HL-60 (cell line): ENCODE results near the gene PCP2.

Experiments
- DNase-seq, 2 experiments: peaks; one replicate each; pipeline ENCODE4 v3.0.0-alpha.2; 2010 to 2020; ENCODE audit warnings: low read depth in 1 of 2, low spot score in 1 of 2
- H3K27ac ChIP-seq: fragments of 250-450 bp; sonication (Bioruptor Pico); replicated peaks from 2 replicates; pipeline ENCODE4 v1.5.1; 2020; ENCODE audit warnings: mild to moderate bottlenecking, moderate library complexity
- H3K27me3 ChIP-seq: fragments of 250-450 bp; sonication (Bioruptor Pico); 2 replicates; pipeline ENCODE4 v1.5.1; 2021; ENCODE audit warnings: mild to moderate bottlenecking, moderate library complexity; ENCODE audit not compliant: insufficient read depth, poor library complexity, severe bottlenecking
- H3K4me3 ChIP-seq: replicated peaks from 2 replicates; pipeline ENCODE4 v1.5.1; 2011; ENCODE audit warnings: mild to moderate bottlenecking, control low read depth, low read length; ENCODE audit not compliant: insufficient read depth
- GABPA ChIP-seq: IDR thresholded peaks from 2 replicates; pipeline ENCODE4 v1.6.1; 2012; ENCODE audit warnings: low read depth
- POLR2AphosphoS5 ChIP-seq: IDR thresholded peaks from 2 replicates; pipeline ENCODE4 v1.6.1; 2012; ENCODE audit warnings: low read depth
- SPI1 ChIP-seq: IDR thresholded peaks from 2 replicates; pipeline ENCODE4 v1.6.1; 2012; ENCODE audit warnings: low read depth, mild to moderate bottlenecking, borderline replicate concordance
- TF ChIP-seq, protein P1 (sequence below): IDR thresholded peaks from 2 replicates; pipeline ENCODE4 v1.6.1; 2012; ENCODE audit warnings: low read depth; ENCODE audit not compliant: insufficient replicate concordance
- TF ChIP-seq, protein P2 (sequence below): IDR thresholded peaks from one replicate; pipeline ENCODE4 v1.5.1; 2011; ENCODE audit warnings: low read length, control low read depth, inconsistent platforms; ENCODE audit not compliant: insufficient read depth

PCP2 gene

DNA sequence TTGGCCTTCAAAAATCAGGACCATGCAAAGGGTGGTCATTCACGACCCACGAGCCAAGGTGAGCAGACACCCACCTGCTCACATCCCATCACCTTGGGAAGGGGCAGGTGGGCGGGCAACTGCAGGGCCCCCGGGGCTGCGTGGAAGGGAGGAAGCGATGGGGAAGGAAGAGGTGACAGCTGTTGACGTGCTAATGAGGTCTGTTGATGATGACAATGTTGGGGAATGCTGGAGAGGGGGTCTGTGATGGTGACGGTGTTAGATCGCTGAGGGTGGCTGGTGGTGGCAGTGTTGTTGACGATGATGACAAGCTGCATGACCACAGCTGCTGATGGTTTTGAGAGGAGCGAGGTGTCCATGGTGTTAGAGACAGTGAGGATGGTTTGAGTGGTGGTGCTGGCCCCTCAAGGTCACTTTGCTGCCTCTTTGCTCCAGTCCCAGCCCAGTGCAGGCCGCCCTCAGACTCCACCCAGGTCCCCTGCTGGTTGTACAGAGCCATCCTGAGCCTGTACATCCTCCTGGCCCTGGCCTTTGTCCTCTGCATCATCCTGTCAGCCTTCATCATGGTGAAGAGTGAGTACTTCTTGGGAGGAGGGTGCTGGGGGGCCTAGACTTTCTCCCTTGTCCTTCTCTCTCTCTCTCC is 44.3 kb upstream of the PCP2 start:
- Histone ChIP-seq H3K27me3 (no peaks in the 10 kb centered on the region), H3K4me3 (peak overlapping the region; percentile 58), H3K27ac (peak overlapping the region; percentile 80)
- TF ChIP-seq GABPA (no peak), SPI1 (no peak), POLR2AphosphoS5 (no peak)
- TF ChIP-seq, protein P1, sequence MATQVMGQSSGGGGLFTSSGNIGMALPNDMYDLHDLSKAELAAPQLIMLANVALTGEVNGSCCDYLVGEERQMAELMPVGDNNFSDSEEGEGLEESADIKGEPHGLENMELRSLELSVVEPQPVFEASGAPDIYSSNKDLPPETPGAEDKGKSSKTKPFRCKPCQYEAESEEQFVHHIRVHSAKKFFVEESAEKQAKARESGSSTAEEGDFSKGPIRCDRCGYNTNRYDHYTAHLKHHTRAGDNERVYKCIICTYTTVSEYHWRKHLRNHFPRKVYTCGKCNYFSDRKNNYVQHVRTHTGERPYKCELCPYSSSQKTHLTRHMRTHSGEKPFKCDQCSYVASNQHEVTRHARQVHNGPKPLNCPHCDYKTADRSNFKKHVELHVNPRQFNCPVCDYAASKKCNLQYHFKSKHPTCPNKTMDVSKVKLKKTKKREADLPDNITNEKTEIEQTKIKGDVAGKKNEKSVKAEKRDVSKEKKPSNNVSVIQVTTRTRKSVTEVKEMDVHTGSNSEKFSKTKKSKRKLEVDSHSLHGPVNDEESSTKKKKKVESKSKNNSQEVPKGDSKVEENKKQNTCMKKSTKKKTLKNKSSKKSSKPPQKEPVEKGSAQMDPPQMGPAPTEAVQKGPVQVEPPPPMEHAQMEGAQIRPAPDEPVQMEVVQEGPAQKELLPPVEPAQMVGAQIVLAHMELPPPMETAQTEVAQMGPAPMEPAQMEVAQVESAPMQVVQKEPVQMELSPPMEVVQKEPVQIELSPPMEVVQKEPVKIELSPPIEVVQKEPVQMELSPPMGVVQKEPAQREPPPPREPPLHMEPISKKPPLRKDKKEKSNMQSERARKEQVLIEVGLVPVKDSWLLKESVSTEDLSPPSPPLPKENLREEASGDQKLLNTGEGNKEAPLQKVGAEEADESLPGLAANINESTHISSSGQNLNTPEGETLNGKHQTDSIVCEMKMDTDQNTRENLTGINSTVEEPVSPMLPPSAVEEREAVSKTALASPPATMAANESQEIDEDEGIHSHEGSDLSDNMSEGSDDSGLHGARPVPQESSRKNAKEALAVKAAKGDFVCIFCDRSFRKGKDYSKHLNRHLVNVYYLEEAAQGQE: no peak
- TF ChIP-seq, protein P2, sequence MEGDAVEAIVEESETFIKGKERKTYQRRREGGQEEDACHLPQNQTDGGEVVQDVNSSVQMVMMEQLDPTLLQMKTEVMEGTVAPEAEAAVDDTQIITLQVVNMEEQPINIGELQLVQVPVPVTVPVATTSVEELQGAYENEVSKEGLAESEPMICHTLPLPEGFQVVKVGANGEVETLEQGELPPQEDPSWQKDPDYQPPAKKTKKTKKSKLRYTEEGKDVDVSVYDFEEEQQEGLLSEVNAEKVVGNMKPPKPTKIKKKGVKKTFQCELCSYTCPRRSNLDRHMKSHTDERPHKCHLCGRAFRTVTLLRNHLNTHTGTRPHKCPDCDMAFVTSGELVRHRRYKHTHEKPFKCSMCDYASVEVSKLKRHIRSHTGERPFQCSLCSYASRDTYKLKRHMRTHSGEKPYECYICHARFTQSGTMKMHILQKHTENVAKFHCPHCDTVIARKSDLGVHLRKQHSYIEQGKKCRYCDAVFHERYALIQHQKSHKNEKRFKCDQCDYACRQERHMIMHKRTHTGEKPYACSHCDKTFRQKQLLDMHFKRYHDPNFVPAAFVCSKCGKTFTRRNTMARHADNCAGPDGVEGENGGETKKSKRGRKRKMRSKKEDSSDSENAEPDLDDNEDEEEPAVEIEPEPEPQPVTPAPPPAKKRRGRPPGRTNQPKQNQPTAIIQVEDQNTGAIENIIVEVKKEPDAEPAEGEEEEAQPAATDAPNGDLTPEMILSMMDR: no peak
- DNase-seq: peak in 1 of 2 experiments; percentile 39

DNA sequence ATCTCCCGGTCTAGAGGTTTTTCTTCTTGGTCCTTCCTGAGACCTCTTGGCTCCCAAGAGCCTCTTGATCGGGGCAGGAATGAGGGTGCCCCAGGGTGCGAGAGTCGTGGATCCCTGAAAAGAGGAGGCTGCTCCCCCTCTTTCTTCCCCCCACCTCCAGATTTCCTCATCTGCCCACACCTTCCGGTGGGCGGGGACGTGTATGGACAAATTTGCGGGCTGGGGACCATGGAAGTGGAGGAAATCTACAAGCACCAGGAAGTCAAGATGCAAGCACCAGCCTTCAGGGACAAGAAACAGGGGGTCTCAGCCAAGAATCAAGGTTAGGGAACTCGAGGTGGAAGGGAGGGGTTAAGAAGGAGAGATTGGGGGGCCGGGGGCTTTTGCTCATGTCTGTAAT is 43.3 kb upstream of the PCP2 start, which contains the start of gene MCEMP1:
TSS of gene MCEMP1 (plus strand) at position 237 of the 400 bp plus-strand sequence. CDS start at position 268, 31 bp downstream.
- peak; percentile 89 to 93 for DNase-seq
- peak within 1 kb of the TSS; percentile 58 for H3K4me3 ChIP-seq
- TF ChIP-seq, protein P2: no peak
- TF ChIP-seq GABPA (no peak), SPI1 (no peak), POLR2AphosphoS5 (peak; percentile 65; the same call in 1 of the 2 replicates)

DNA sequence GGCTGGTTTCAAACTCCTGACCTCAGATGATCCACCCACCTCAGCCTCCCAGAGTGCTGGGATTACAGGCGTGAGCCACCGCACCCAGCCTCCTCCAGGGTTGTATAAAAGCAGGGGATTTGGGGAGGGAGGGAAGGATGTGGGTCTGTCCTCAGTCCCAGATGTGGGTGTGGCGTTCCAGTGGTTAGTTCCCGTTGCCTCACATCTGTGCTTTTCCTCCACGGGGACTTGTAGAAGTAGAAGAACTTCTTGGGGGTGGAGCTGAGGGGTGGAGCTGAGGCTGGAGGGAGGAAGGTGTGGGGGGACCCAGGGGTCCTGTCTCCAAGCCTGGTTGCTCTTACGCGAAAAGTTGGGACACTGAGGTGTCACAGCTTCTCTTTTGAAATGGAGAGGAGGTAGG is 42.9 kb upstream of the PCP2 start:
- DNase-seq: peak; percentile 95 to 96
- H3K4me3 ChIP-seq: peak overlapping the region; percentile 58
- H3K27ac ChIP-seq: peak overlapping the region; percentile 80
- H3K27me3 ChIP-seq: no peaks in the 10 kb centered on the region
- no peak for TF ChIP-seq POLR2AphosphoS5
- TF ChIP-seq SPI1: no peak
- TF ChIP-seq, protein P2: no peak
- TF ChIP-seq GABPA: no peak
- TF ChIP-seq, protein P1: no peak

More for the DNA sequence above, 43.3 kb upstream of the PCP2 start, which contains the start of gene MCEMP1:
- Histone ChIP-seq H3K27ac (peak within 1 kb of the TSS; percentile 80), H3K27me3 (no peaks in the 10 kb centered on the region)
